GM12878 (cell line): ENCODE measurements around the gene FAM118A. TPM values are rescaled to one million over a fixed set of nuclear protein-coding genes. Genes with fewer than 3 reads are reported as not detected.

Experiments
- ATAC-seq: fragments of 200-7000 bp; cut with Tn5 transposase; 3 replicates; pipeline ENCODE4 v1.9.1; 2020; ENCODE audit warnings: mild to moderate bottlenecking, moderate library complexity
- BruUV-seq: library from RNA; stranded (reverse); fragments of 400-500 nt; replicated peaks from 2 replicates; lab custom pipeline; 2021; lab: Mats Ljungman, UMichigan
- CTCF ChIA-PET: fragments of 300-600 bp; sonication (Branson Sonifier 250); formaldehyde crosslinking; extraction: SDS; loops from one replicate; lab custom pipeline; 2021; ENCODE audit warnings: inconsistent platforms; lab: Yijun Ruan, JAX
- POLR2A ChIA-PET: fragments of 350-600 bp; formaldehyde crosslinking; extraction: SDS; loops from one replicate; lab custom pipeline; 2021; ENCODE audit warnings: inconsistent platforms; lab: Charles Lee
- RAD21 ChIA-PET: fragments of 300-600 bp; sonication (Branson Sonifier 250); formaldehyde crosslinking; loops from one replicate; lab custom pipeline; 2023; ENCODE audit warnings: antibody characterized with exemption; ENCODE audit not compliant: unreplicated experiment; lab: Charles Lee
- SMC1A ChIA-PET: fragments of 300-600 bp; sonication (Branson Sonifier 250); formaldehyde crosslinking; loops from one replicate; lab custom pipeline; 2023; ENCODE audit not compliant: unreplicated experiment, uncharacterized antibody; lab: Charles Lee
- DNase-seq: peaks from one replicate; pipeline ENCODE4 v3.0.0-alpha.2; 2011; ENCODE audit warnings: low read depth, low spot score
- FAIRE-seq: peaks from 3 replicates; lab custom pipeline; 2011; peaks lifted over from hg19 to GRCh38; lab: Jason Lieb, UNC
- H2AFZ ChIP-seq: 2 replicates; pipeline ENCODE4 v1.6.0; 2011; ENCODE audit warnings: low read depth, low read length, control low read depth; ENCODE audit not compliant: control insufficient read depth
- H3K27ac ChIP-seq: 2 replicates; pipeline ENCODE4 v1.5.1; 2011; ENCODE audit warnings: control low read depth; ENCODE audit not compliant: control insufficient read depth, insufficient read depth
- H3K27me3 ChIP-seq, 2 experiments: replicated peaks in 1 of 2; 2 replicates each; pipeline versions ENCODE4 v1.6.0 to v1.6.1; 2011; ENCODE audit warnings: low read length in 1 of 2; ENCODE audit not compliant: control insufficient read depth in 2 of 2, insufficient read depth in 2 of 2
- H3K36me3 ChIP-seq, 2 experiments: 2 replicates each; pipeline ENCODE4 v1.5.1; 2011; ENCODE audit warnings: low read length in 1 of 2; ENCODE audit not compliant: control insufficient read depth in 2 of 2, insufficient read depth in 2 of 2
- H3K4me1 ChIP-seq: 2 replicates; pipeline ENCODE4 v1.6.1; 2011; ENCODE audit warnings: mild to moderate bottlenecking, low read length, moderate library complexity, mixed read lengths; ENCODE audit not compliant: control insufficient read depth, insufficient read depth
- H3K4me2 ChIP-seq: 2 replicates; pipeline ENCODE4 v1.6.0; 2011; ENCODE audit warnings: control low read depth; ENCODE audit not compliant: control insufficient read depth, insufficient read depth
- H3K4me3 ChIP-seq: fragments of 200-600 bp; sonication (generic); 2 replicates; pipeline ENCODE4 v1.5.1; 2016
- H3K79me2 ChIP-seq: 2 replicates; pipeline ENCODE4 v1.6.0; 2011; ENCODE audit warnings: low read length; ENCODE audit not compliant: control insufficient read depth, insufficient read depth
- H3K9ac ChIP-seq: 2 replicates; pipeline ENCODE4 v1.8.0; 2011; ENCODE audit warnings: low read length, control low read depth, mixed read lengths; ENCODE audit not compliant: control insufficient read depth, insufficient read depth
- H3K9me3 ChIP-seq: replicated peaks from 3 replicates; pipeline ENCODE4 v1.5.1; 2011; ENCODE audit warnings: mild to moderate bottlenecking, low read length; ENCODE audit not compliant: control insufficient read depth, insufficient read depth
- H4K20me1 ChIP-seq: 2 replicates; pipeline ENCODE4 v1.6.0; 2011; ENCODE audit not compliant: control insufficient read depth, insufficient read depth
- BRCA1 ChIP-seq: IDR thresholded peaks from 2 replicates; pipeline ENCODE4 v1.6.1; 2011; ENCODE audit warnings: low read depth, low read length, improper control_type of control experiment
- CREB1 ChIP-seq: IDR thresholded peaks from 2 replicates; pipeline ENCODE4 v1.6.1; 2012; ENCODE audit warnings: low read depth, mild to moderate bottlenecking, inconsistent platforms
- EP300 ChIP-seq, 2 experiments: fragments of 150-350 bp in 1 of 2; IDR thresholded peaks; 2 replicates each; pipeline ENCODE4 v1.6.1; 2011 to 2012; ENCODE audit warnings: low read depth in 2 of 2, low read length in 2 of 2, borderline replicate concordance in 1 of 2, improper control_type of control experiment in 1 of 2, inconsistent platforms in 1 of 2; ENCODE audit not compliant: control insufficient read depth in 1 of 2
- HSF1 ChIP-seq: fragments of 150-350 bp; IDR thresholded peaks from 2 replicates; pipeline ENCODE4 v1.6.1; 2014; ENCODE audit warnings: mild to moderate bottlenecking, low read depth, low read length
- NR2F1 ChIP-seq: fragments of 450-650 bp; conservative IDR thresholded peaks from 2 replicates; pipeline ENCODE4 v1.6.1; 2017; ENCODE audit warnings: mild to moderate bottlenecking
- SP1 ChIP-seq: IDR thresholded peaks from one replicate; pipeline ENCODE4 v1.6.1; 2011; ENCODE audit warnings: low read depth, low read length
- ZBTB40 ChIP-seq: fragments of 450-650 bp; IDR thresholded peaks from 2 replicates; pipeline ENCODE4 v1.6.1; 2016; ENCODE audit warnings: mild to moderate bottlenecking, moderate library complexity, borderline replicate concordance
- ZNF217 ChIP-seq: fragments of 450-650 bp; IDR thresholded peaks from 2 replicates; pipeline ENCODE4 v1.6.1; 2017; ENCODE audit warnings: antibody characterized with exemption, mild to moderate bottlenecking
- ZNF384 ChIP-seq: IDR thresholded peaks from 2 replicates; pipeline ENCODE4 v1.6.1; 2012; ENCODE audit warnings: low read depth, mild to moderate bottlenecking, low read length, improper control_type of control experiment, borderline replicate concordance
- WGBS: methylation state at CpG from one replicate; pipeline ENCODE4 v1.1.6; 2016; ENCODE audit warnings: low lambda C conversion rate; ENCODE audit not compliant: insufficient replicate concordance, insufficient coverage; ENCODE audit errors: missing lambda C conversion rate; 5-methylcytosine and 5-hydroxymethylcytosine counted together
- in situ Hi-C: fragments of 300-500 bp; cut with MboI; formaldehyde crosslinking; loops from 9 replicates; pipeline ENCODE4 v1.14.3; 2018; ENCODE audit warnings: mixed read lengths
- intact Hi-C: fragments of 100-400 bp; cut with micrococcal nuclease; formaldehyde crosslinking; loops from one replicate; pipeline ENCODE4 v1.14.2; 2022; ENCODE audit not compliant: unreplicated experiment
- polyA plus RNA-seq, 11 experiments: library from polyadenylated mRNA; depleted of rRNA in 4 of 11; unstranded in 6 of 11; stranded (reverse) in 5 of 11; fragments of >200 nt; fragmentation: Nextera tagmentation in 4 of 11; fragmentation: Illumina TruSeq in 1 of 11; extraction: Ambion mirVana in 4 of 11; extraction: Trizol in 1 of 11; gene quantifications; 1 replicate in 1 of 11; 2 replicates in 10 of 11; pipeline versions ENCODE4 v1.2.1 to v1.2.3, GENCODE V29; 2011 to 2016; ENCODE audit warnings: inconsistent platforms in 2 of 11, missing spikeins in 2 of 11, low read depth in 1 of 11
- total RNA-seq, 4 experiments: library from RNA; depleted of rRNA in 3 of 4; stranded (reverse); fragments of >200 nt in 3 of 4; fragmentation: Illumina TruSeq in 1 of 4; extraction: Trizol in 1 of 4; gene quantifications; 2 replicates each; pipeline versions ENCODE4 v1.2.1 to v1.2.3, GENCODE V29; 2013 to 2021
- TF ChIP-seq, protein P1 (sequence below): IDR thresholded peaks from 2 replicates; pipeline ENCODE4 v1.6.1; 2012; ENCODE audit warnings: low read depth, low read length, improper control_type of control experiment
- TF ChIP-seq, protein P2 (sequence below): fragments of 450-650 bp; IDR thresholded peaks from 2 replicates; pipeline ENCODE4 v1.6.1; 2017; ENCODE audit warnings: mild to moderate bottlenecking
- TF ChIP-seq, protein P3 (sequence below): fragments of 150-350 bp; IDR thresholded peaks from 2 replicates; pipeline ENCODE4 v1.6.1; 2016; ENCODE audit warnings: low read depth, low read length

FAM118A gene
- total and polyA plus RNA-seq, 10 of the 15 experiments (the other 5 are each of a cell fraction or from before 2014, with no cell fraction given): 17.4 to 332 (median 56.6) TPM

DNA sequence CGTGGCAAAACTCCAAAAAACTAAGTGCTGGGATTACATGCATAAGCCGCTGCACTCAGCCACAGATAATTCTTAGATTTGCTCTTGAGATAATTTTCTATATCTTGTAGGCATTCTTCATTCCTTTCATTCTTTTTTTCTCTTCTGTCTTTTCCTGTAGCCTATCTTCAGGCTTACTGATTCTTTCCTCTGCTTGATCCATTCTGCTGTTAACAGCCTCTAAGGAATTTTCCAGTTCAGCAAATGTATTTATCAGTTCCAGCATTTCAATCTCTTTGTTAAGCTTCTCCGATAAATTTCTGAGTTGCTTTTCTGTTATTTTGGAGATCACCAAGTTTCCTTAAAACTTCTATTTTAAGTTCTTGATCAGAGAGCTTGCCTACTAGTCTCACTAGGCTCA, 57.0 kb downstream of the FAM118A start:
- Histone ChIP-seq H3K27ac (no peak overlapping the region), H3K4me3 (no peak overlapping the region), H4K20me1 (no peaks in the 10 kb centered on the region), H2AFZ (no peak overlapping the region), H3K36me3 (no peaks in the 10 kb centered on the region), H3K4me2 (no peak overlapping the region), H3K4me1 (no peaks in the 10 kb centered on the region), H3K79me2 (no peaks in the 10 kb centered on the region), H3K9me3 (peaks cover 2% of the 10 kb centered on the region; the same call in 1 of the 3 replicates), H3K27me3 (no peaks in the 10 kb centered on the region), H3K9ac (no peak overlapping the region)
- ChIA-PET RAD21 (no interaction called here), POLR2A (no interaction called here), SMC1A (no interaction called here), CTCF (no interaction called here)
- ATAC-seq (no peak), FAIRE-seq (no peak), DNase-seq (no peak)
- in situ Hi-C loops (no loop called here), intact Hi-C loops (no loop called here)
- WGBS: 60% methylated on average over 3 of the region's 3 CpGs
- no TSS peak for BruUV-seq
- TF ChIP-seq CREB1 (no peak), ZNF384 (no peak), EP300 (IDR thresholded peaks at IDR 0.05; ENCODE audit: borderline replicate concordance in 1 of 2, control insufficient read depth in 1 of 2, low read depth in 2 of 2, low read length in 2 of 2) (no peak), SP1 (no peak), NR2F1 (no peak), HSF1 (no peak), ZBTB40 (no peak), BRCA1 (no peak), ZNF217 (no peak)
- TF ChIP-seq, protein P1, sequence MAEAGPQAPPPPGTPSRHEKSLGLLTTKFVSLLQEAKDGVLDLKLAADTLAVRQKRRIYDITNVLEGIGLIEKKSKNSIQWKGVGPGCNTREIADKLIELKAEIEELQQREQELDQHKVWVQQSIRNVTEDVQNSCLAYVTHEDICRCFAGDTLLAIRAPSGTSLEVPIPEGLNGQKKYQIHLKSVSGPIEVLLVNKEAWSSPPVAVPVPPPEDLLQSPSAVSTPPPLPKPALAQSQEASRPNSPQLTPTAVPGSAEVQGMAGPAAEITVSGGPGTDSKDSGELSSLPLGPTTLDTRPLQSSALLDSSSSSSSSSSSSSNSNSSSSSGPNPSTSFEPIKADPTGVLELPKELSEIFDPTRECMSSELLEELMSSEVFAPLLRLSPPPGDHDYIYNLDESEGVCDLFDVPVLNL: no peak
- TF ChIP-seq, protein P2, sequence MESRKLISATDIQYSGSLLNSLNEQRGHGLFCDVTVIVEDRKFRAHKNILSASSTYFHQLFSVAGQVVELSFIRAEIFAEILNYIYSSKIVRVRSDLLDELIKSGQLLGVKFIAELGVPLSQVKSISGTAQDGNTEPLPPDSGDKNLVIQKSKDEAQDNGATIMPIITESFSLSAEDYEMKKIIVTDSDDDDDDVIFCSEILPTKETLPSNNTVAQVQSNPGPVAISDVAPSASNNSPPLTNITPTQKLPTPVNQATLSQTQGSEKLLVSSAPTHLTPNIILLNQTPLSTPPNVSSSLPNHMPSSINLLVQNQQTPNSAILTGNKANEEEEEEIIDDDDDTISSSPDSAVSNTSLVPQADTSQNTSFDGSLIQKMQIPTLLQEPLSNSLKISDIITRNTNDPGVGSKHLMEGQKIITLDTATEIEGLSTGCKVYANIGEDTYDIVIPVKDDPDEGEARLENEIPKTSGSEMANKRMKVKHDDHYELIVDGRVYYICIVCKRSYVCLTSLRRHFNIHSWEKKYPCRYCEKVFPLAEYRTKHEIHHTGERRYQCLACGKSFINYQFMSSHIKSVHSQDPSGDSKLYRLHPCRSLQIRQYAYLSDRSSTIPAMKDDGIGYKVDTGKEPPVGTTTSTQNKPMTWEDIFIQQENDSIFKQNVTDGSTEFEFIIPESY: no peak
- TF ChIP-seq, protein P3, sequence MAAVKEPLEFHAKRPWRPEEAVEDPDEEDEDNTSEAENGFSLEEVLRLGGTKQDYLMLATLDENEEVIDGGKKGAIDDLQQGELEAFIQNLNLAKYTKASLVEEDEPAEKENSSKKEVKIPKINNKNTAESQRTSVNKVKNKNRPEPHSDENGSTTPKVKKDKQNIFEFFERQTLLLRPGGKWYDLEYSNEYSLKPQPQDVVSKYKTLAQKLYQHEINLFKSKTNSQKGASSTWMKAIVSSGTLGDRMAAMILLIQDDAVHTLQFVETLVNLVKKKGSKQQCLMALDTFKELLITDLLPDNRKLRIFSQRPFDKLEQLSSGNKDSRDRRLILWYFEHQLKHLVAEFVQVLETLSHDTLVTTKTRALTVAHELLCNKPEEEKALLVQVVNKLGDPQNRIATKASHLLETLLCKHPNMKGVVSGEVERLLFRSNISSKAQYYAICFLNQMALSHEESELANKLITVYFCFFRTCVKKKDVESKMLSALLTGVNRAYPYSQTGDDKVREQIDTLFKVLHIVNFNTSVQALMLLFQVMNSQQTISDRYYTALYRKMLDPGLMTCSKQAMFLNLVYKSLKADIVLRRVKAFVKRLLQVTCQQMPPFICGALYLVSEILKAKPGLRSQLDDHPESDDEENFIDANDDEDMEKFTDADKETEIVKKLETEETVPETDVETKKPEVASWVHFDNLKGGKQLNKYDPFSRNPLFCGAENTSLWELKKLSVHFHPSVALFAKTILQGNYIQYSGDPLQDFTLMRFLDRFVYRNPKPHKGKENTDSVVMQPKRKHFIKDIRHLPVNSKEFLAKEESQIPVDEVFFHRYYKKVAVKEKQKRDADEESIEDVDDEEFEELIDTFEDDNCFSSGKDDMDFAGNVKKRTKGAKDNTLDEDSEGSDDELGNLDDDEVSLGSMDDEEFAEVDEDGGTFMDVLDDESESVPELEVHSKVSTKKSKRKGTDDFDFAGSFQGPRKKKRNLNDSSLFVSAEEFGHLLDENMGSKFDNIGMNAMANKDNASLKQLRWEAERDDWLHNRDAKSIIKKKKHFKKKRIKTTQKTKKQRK: no peak
